ENCODE data around the gene FARP2.

The FARP2 gene

DNA sequence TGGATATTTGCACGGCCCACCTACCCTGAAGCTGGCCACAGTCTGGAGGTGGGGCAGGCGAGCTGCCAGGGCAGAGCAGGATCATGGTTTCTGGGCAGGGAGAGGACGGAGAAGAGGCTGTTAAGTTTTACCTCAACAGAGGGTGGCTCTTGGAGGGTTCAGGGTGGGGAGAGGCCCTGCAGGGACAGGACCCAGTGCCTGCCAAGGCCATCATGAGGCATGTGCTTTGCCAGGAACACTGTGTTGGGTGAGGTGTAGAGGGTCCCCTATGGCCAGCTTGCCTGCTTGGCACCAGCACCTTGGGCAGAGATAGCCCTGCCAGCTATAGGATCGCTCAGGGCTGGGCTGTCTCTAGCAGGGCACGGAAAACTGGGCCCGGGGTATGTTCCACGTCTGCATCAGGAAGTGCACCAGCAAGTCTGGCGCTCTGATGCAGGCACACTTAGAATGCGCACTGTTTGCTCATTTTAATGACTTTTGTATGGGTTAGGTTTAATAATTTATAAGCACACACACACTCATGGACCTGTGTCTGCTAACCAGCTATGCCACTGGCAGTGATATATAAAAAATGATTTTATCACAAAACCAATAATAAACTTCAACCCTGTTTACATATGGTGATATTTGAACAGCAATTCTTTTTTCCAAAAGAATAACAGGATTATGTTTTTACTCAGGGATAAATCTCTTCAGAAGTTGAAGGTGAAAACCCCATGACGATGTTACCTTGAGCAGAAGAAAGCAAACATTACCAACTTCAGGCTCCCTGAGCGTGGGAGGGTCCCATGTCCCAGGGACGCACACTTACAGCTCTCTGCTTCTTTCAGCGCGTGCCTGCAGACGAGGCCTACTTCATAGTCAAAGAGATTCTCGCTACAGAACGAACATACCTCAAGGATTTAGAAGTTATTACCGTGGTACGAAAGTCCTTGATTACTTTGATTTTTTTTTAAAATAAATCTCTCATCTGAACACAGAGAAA, 105.9 kb downstream of the FARP2 start:
- DNase-seq = no peak

GRCh38 chr2:241463276-241464135, 107.4 kb downstream of the FARP2 start:
- DNase-seq = no peak

GRCh38 chr2:241465543-241465942, 109.5 kb downstream of the FARP2 start:
- DNase-seq = no peak

GRCh38 chr2:241466230-241466629, 110.1 kb downstream of the FARP2 start:
- no peak for DNase-seq

DNA sequence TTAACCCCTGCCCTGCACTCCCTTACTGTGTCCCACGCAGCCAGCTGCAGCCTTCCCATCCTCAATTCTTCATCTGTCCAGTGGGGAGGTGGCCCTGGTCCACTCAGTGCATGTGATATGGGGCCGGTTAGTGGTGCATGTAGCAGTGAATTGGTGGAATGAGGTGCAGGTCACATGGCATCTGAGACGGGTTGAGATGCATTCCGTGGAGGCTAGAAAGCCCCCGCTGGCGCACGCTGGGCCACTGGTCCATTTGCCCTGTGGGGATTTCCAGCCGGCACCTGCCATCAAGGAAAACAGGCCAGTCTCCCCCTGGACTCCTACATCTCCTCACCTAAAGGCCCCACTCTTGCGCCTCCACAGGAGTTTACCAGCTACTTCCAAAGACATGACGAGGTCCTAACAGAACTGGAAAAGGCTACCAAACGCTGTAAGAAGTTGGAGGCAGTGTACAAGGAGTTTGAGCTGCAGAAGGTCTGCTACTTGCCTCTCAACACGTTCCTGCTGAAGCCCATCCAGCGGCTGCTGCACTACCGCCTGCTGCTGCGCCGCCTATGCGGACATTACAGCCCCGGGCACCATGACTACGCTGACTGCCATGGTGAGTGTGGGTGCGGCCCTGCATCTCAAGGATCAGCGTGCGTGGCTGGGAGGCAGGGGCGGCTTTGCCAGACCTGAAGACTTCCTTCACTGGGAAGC, 111.8 kb downstream of the FARP2 start:
- no peak for DNase-seq

GRCh38 chr2:241468476-241468781, 112.3 kb downstream of the FARP2 start:
- DNase-seq = no peak

- no peak for DNase-seq
Observed at GRCh38 chr2:241469746-241470145, 113.7 kb downstream of the FARP2 start.

DNA sequence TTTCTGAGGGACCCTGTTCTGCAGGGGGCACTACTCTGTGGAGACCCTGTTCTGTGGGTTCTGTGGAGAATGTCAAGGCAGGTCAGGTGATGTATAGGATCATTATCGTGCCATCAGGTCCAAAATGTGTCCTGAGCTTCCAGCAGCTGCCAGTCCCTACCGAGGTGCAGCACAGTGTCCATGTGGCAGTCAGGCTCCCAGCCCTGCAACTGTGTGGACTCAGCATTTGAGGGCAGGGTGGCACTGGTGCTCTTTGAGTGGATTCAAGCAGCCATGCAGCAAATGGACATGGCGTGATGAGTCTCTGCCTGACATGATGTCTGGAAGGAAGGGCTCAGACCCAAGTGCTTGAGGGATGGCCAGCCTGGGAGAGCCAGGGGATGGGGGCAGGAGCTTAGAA, 117.3 kb downstream of the FARP2 start:
- no peak for DNase-seq

DNA sequence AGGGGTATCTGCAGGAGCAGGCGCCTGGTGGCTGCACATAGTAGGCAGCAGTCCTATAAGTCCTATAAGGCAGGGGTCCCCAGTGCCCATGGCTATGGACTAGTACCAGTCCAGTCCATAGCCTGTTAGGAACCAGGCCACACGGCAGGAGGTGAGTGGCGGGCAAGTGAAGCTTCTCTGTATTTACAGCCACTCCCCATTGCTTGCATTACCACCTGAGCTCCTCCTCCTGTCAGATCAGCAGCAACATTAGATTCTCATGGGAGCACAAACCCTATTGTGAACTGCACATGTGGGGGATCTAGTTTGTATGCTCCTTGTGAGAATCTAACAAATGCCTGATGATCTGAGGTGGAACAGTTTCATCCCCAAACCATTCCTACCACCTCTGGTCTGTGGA, 119.2 kb downstream of the FARP2 start:
- DNase-seq = no peak

- no peak for DNase-seq
Observed at GRCh38 chr2:241478166-241478565, 122.1 kb downstream of the FARP2 start.

GRCh38 chr2:241479026-241479898, 123.2 kb downstream of the FARP2 start:
- no peak for DNase-seq

- no peak for DNase-seq
Observed at GRCh38 chr2:241481687-241482086, 125.6 kb downstream of the FARP2 start.

- no peak for DNase-seq
Observed at GRCh38 chr2:241482126-241482955, 126.3 kb downstream of the FARP2 start.

DNA sequence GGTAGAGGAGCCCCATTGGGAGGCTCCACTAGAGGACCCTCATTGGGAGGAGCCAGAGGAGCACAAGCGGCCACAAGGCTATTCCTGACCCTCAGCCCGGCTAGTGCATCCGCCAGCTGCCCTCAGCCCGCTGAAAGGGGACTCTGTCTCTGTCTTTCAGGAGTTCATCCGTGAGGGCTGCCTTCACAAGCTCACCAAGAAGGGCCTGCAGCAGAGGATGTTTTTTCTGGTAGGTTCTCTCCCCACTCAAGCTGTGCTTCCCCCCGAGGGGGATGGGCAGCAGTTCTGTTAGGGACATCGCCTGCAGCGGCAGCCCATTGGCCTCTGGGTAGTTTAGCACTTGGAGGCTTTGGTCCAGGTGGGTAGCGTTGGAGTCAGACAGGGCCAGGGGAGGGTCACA, 127.2 kb downstream of the FARP2 start:
- no peak for DNase-seq

GRCh38 chr2:241485172-241485911, 129.3 kb downstream of the FARP2 start:
- DNase-seq = no peak

GRCh38 chr2:241489088-241489487, 133.0 kb downstream of the FARP2 start:
- no peak for DNase-seq

- no peak for DNase-seq
Observed at GRCh38 chr2:241489733-241490680, 133.9 kb downstream of the FARP2 start.

GRCh38 chr2:241490825-241491506, 134.9 kb downstream of the FARP2 start:
- DNase-seq = no peak

Measured in hippocampal formation (tissue), 2 donors.